Adrenal gland (tissue), 5 donors: ENCODE results near the gene MLANA.

Experiments used
- POLR2A ChIP-seq, 2 donors: fragments of 450-650 bp; IDR thresholded peaks; one replicate each; pipeline ENCODE4 v1.6.1; 2017; ENCODE audit warnings: antibody characterized with exemption in 2 of 2, mild to moderate bottlenecking in 2 of 2, moderate library complexity in 1 of 2
- TF ChIP-seq, protein P1 (sequence below), 6 experiments: fragments of 450-650 bp in 4 of 6; fragments of 200-600 bp in 2 of 6; sonication (generic) in 1 of 6; IDR thresholded peaks; 1 replicate in 5 of 6; 2 replicates in 1 of 6; pipeline versions ENCODE4 v1.5.1 to v1.8.0; 2016 to 2021; ENCODE audit warnings: antibody characterized with exemption in 6 of 6, mild to moderate bottlenecking in 2 of 6, moderate library complexity in 1 of 6
- donor health status: DM: no; HTN: no; CAD: no.

GRCh38 chr9:5842929-5843793 is 47.5 kb upstream of the MLANA start:
- TF ChIP-seq, protein P1, sequence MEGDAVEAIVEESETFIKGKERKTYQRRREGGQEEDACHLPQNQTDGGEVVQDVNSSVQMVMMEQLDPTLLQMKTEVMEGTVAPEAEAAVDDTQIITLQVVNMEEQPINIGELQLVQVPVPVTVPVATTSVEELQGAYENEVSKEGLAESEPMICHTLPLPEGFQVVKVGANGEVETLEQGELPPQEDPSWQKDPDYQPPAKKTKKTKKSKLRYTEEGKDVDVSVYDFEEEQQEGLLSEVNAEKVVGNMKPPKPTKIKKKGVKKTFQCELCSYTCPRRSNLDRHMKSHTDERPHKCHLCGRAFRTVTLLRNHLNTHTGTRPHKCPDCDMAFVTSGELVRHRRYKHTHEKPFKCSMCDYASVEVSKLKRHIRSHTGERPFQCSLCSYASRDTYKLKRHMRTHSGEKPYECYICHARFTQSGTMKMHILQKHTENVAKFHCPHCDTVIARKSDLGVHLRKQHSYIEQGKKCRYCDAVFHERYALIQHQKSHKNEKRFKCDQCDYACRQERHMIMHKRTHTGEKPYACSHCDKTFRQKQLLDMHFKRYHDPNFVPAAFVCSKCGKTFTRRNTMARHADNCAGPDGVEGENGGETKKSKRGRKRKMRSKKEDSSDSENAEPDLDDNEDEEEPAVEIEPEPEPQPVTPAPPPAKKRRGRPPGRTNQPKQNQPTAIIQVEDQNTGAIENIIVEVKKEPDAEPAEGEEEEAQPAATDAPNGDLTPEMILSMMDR (IDR thresholded peaks at IDR 0.05), result no peak
- no peak for TF ChIP-seq POLR2A (IDR thresholded peaks at IDR 0.05)
